NOMO-1 treated with dmso at 0.1 percent for 144 hours (cell line): ENCODE results near the gene POLD3.
A peak's percentile ranks its signal among the peaks of the same experiment; 100 is the strongest.

ENCODE experiments used
- DNase-seq: peaks from one replicate; lab custom pipeline; 2025; ENCODE audit not compliant: unreplicated experiment; lab: John Stamatoyannopoulos, UW

POLD3 gene, protein sequence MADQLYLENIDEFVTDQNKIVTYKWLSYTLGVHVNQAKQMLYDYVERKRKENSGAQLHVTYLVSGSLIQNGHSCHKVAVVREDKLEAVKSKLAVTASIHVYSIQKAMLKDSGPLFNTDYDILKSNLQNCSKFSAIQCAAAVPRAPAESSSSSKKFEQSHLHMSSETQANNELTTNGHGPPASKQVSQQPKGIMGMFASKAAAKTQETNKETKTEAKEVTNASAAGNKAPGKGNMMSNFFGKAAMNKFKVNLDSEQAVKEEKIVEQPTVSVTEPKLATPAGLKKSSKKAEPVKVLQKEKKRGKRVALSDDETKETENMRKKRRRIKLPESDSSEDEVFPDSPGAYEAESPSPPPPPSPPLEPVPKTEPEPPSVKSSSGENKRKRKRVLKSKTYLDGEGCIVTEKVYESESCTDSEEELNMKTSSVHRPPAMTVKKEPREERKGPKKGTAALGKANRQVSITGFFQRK

DNA sequence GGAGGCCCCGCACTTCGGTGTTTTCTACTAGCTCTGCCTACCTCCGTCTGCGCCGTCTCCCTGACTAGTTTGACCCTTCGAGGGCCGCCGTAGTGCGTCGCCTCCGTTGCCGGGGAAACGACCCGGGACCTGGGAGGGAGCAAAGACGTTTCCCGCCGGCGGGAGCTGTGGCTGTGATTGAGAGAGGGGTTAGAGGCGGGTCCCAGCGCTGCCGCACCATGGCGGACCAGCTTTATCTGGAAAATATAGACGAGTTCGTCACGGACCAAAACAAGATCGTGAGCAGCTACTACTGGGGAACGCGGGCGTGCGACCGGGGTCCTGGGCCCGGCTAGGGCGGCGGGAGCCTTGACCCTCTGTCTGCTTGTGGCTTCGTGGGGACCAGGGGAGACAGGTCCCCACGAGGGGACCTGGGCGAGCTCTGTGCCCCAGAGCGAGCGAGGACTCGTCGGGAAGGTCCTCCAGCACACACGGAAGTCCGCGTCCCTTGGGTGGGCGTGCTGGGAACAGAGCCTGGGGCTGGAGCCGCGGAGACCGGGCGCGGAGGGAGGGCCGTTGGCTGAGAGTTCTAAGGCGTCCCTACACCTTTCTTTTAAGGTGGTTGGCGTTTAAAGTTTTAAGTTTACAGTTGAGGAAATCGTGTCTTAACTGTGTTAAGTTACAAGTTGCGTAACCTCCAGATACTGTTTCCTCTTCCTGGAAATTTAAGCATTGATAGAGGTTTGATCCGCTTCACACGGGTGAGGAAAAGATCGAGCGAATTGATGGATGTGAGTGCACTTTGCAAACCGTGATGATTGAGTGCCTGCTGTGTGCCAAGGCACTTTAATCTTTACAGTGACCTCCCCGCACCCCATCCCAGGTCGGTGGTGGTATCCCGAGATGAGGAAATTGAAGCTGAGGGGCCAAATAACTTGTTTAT lies at the start of gene POLD3:
Gene POLD3 (plus strand): TSS at position 142 of the 922 bp plus-strand sequence. CDS start 77 bp downstream, at position 219.
- DNase-seq = peak; percentile 86

DNA sequence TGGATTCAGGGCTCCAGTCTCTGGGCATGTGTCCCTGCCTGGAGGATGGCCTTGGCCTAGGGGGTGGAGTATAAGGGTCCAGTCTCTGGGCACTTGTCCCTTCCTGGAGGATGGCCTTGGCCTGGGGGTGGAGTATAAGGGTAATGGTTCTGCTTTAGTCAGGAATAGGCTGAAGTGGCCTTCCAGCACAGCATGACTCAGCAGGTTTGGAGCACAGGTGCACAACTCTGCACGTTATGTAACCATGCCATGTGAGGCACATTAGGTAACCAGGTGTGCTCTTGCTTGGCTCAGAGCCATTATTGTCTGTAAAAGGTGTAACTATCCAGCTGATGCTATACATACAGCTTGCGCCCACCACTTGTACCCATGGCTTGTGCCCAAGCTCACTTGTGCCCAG lies 48.4 kb upstream of the POLD3 start:
- DNase-seq = no peak

GRCh38 chr11:74546752-74547151 lies 45.6 kb upstream of the POLD3 start:
- DNase-seq = no peak

GRCh38 chr11:74550991-74551753 lies 41.2 kb upstream of the POLD3 start:
- no peak for DNase-seq

GRCh38 chr11:74551754-74552145 lies 40.6 kb upstream of the POLD3 start:
- no peak for DNase-seq

DNA sequence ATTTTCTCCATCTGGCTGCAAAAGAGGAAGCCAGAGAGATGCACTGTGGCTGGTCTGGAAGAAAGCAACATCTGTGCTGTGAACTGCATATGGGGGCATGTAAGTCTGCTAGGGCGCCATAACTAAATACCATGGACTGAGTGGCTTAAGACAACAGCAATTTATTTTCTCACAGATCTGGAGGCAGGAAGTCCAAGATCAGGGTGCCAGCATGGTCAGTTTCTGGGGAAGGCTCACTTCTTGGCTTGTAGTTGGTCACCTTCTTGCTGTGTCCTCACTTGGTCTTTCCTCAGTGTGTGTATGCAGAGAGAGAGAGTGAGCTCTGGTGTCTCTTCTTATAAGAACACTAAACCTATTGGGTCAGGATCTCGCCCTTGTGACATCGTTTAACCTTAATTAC lies 34.9 kb upstream of the POLD3 start:
- no peak for DNase-seq

DNA sequence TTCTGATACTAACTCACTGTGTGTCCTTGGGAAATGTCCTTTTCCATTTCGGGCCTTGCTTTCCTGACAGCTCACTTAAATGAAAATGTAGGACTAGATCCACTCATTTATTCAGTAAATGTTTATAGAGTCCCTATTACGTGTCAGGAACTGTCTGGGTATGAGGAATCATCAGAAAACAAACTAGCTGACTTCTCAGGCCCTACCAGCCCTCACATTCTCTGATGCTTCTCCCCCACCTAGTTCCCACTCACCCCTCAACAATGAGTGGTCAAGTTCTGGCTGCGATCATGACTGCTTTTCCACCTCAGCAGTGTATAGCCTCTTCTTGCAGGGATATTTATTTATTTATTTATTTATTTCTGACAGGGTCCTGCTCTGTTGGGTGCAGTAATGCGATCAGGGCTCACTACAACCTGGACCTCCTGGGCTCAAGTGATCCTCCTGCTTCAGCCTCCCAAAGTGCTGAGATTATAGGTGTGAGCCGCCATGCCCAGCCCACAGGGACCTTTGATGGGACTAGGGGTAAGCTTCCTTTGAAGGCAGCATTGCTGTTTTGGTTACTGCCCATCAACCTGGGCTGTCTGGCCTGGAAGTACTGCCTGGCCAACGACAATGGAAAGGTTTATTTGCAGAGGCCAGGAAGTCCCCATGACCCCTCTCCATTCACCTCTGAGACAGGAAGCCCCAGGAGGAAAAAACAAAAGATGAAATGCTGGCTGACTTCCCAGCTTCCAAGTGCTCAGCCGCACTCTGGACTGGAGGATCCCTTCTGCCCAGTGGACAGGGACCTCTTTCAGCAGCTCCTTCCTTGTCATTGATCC lies 33.1 kb upstream of the POLD3 start:
- no peak for DNase-seq

GRCh38 chr11:74559934-74560309 lies 32.5 kb upstream of the POLD3 start:
- DNase-seq = no peak

- DNase-seq = no peak
These were observed 26.0 kb upstream of the POLD3 start for GRCh38 chr11:74566146-74566960.

GRCh38 chr11:74568028-74568427 lies 24.4 kb upstream of the POLD3 start:
- no peak for DNase-seq

- DNase-seq = peak; percentile 22
These were observed 21.9 kb upstream of the POLD3 start for GRCh38 chr11:74570266-74571061.

GRCh38 chr11:74571062-74571399 lies 21.4 kb upstream of the POLD3 start:
- DNase-seq = no peak

DNA sequence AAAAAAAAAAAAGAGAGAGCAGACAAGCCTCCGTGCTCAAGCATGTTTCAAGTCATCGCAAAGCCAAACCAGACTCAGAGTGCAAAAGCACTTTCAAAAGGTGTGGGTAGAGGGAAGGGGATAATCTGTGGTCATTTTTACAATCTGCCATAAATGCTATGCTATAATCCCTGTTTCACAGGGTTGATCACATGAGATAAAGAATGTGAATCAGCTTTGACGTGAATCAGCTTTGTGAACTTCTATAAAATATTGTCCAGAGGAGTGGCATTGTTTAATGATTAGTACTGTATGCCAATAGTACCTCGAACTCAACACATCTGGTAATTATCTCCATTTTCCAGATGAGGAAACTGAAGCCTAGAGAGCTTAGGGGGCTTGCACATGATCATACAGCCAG lies 20.0 kb upstream of the POLD3 start:
- DNase-seq = no peak

DNA sequence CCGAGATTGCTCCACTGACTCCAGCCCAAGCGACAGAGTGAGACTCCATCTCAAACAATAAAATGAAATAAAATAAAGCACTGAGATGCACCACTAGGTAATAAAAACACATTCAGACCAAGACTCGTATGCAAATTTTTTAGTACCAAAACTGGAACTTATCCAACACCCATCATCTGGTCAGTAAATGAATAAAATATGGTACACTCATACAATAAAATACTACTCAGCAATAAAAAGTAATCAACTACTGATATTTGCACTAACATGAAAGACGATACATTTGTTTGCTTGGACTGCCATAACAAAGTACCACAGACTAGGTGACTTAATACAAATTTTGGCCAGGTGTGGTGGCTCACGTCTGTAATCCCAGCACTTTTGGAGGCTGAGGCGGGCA lies 17.8 kb upstream of the POLD3 start:
- no peak for DNase-seq

DNA sequence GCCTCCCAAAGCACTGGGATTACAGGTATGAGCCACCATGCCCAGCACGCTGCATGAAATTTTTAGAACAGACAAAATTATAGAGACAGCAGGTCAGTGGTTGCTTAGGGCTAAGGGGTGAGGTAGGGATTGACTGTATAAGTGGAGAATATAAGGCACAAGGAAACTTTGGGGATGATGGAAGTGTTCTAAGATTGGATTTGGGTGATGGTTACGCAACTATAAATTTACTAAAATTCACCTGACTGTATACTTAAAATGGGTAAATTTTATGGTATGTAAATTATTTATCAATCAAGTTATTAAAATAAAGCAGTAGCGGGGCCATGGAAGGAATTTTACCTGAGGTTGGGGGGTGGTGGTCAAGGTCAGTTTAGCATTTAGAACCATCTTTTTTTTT lies 16.4 kb upstream of the POLD3 start:
- DNase-seq = no peak

GRCh38 chr11:74577181-74577580 lies 15.2 kb upstream of the POLD3 start:
- DNase-seq = no peak

DNA sequence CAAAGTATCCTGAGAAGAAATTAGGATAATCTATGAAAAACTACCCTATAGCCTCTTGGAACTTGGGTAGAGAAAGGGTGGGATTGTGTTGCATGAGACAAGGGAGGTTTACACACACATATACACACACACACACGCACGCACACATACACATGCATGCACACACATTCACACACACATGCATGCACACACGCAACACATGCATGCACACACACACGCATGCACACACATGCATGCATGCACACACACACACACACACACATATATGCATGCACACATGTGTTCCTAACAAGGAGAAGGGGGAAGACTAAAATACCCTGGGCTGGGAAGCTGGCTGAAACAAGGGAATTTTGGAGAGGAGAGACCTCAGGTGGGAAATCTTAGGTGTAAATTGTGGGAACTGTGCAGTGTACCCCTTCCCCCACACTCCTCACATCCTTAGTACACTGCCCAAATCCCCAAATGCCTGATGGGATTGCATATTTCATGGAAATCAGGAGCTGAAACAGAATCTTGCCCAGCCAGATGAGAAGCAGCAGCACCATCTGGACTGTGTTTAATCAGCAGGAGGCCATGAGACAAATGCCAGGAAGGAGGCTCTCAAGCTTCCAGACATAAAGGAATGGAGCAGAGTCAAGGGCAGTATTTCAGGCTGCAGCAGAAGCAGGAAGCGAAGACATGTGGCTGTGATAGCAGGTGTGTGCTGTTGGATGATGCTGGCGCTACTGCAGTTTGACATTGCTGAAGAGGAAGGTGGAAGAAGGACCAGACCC lies 14.6 kb upstream of the POLD3 start:
- DNase-seq = no peak
